ENCODE results near the gene BCAS3.

The BCAS3 gene

GRCh38 chr17:61073799-61074513 lies 396.3 kb downstream of the BCAS3 start:
- no peak for DNase-seq

DNA sequence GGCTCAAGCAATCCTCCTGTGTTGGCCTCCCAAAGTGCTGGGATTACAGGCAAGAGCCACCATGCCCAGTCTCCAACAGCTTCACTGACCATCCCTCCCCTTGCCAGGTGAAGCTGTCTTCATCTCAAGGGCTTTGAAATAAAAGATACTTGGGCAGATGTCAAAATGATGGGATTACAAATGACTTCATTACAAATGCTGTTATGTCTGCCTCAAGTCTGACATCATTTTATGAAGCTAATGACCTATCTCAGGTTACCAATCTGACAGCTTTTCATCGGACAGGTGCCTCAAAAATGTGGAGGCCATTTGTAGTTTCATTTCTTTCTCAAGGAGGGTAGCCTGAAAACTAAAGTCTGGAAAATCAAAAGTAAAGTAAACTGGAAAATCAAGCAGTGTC lies 398.3 kb downstream of the BCAS3 start:
- no peak for DNase-seq

GRCh38 chr17:61076621-61077031 lies 399.0 kb downstream of the BCAS3 start:
- no peak for DNase-seq

DNA sequence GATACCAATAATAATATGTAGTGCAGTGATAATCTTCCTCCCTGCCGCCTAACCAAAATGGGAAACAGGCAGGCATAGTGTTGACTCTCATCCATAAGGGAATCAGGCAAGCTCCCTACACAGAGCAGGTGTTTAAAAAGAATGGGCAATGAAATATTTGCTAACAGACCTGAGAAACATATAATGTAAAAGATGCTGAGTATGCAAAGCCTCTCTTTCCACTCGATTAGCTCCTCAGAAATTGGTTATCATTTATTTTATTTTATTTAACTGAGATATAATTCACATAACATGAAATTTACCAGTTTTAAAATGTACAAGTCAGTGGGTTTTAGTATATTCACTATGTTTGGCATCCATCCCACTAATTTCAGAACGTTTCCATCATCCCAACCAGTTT lies 404.3 kb downstream of the BCAS3 start:
- no peak for DNase-seq

DNA sequence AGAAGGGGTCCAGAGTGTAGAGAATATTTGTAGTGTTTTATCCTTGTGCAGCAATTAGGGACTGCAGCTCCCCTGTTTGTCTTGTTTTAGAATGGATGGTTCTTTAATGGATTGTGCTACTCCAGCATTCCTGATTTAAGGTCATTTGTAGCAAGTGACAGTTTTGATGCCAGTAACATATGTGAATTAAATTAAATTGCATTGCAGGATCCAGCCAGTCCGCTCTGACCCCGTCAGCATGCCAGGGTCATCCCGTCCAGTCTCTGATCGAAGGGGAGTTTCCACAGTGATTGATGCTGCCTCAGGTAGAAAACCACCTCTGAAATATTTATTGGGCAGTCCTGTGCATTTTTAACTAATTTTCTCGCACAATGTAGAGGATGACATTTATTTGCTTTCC lies 406.6 kb downstream of the BCAS3 start:
- DNase-seq: no peak

GRCh38 chr17:61087024-61087423 lies 409.4 kb downstream of the BCAS3 start:
- no peak for DNase-seq

DNA sequence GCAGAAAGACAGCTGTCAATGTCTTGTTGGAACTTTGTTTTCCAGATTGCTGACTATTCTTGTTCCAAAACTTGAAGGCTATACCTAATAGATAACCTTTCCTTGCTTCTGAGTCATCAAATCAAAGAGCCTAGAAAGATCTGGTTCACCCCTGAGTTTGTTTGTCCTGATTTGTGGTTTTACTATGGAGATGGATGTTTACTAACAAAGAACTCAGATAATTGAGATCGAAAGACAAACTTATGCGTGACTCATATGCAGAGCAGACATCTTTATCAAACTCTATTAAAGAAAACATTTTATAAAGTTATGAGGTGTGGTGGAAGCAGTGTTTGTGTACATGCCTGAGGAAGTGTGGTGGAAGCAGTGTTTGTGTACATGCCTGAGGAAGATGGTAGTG lies 410.9 kb downstream of the BCAS3 start:
- DNase-seq: no peak

GRCh38 chr17:61091096-61091495 lies 413.4 kb downstream of the BCAS3 start:
- no peak for DNase-seq

- DNase-seq: no peak
Measured at GRCh38 chr17:61097781-61098180, 420.1 kb downstream of the BCAS3 start.

DNA sequence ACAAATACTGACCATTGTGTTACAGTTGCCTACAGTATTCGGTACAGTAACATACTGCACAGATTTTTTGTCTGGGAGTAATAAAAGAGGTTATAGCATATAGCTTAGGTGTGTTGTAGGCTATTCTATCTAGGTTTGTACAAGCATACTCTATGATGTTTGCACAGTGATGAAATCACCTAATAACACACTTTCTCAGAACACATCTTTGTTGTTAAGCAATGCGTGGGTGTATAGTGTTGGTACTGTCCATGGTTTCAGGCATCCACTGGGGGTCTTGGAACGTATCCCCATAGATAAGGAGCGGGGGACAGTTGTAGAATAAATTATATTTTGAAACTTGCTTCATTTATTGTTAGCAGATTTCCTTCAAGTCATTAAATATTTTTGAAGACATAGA lies 428.7 kb downstream of the BCAS3 start:
- DNase-seq: no peak

- DNase-seq: no peak
Measured at GRCh38 chr17:61116577-61116976, 438.9 kb downstream of the BCAS3 start.

DNA sequence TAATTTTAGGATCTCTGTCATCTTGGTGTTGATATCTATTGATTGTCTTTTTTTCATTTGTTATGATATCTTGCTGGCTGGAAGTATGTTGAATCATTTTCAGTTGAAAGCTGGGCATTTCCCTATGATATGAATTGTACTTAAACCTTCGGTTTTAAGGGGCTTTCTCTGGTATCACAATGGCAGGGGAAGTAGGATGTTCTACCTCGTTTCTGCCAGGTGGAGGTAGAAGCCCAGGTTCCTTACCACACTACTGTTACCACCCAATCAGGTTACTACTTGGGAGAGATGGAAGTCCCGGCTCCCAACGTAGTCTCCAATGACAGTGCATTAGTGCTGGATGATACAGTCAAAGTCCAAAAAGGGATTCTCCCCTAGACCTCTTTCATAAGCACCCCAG lies 440.3 kb downstream of the BCAS3 start:
- DNase-seq: no peak

- DNase-seq: no peak
Measured at GRCh38 chr17:61118871-61119270, 441.2 kb downstream of the BCAS3 start.

DNA sequence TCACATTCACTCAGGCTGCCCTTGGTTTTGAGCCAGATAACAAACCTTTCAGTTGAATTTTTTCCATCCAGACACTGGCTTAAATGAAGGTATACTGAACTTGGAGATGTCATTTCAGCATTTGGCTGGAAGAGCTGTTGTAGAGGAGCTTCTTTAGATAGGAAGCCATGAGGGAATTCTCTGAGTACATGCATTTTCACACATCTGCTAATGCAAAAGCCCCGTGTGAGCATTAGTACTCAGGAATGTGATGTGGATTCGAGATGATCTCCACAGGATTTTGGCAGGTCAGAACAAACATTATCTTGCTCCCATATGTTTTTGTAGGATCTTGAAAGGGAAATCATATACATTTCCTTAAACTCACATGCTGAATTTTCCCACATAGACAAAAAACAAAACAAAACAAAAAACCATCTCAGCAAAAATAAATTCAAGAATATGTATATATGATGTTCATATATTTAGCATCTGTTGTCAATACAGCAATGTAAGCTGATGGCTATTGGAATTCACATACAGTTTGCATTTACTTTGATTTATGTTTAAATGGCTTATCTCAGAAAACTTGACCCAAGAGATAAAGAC lies 444.8 kb downstream of the BCAS3 start:
- DNase-seq: no peak

GRCh38 chr17:61124562-61124961 lies 446.9 kb downstream of the BCAS3 start:
- no peak for DNase-seq

- DNase-seq: no peak
Measured at GRCh38 chr17:61126473-61127249, 449.0 kb downstream of the BCAS3 start.

GRCh38 chr17:61127960-61128359 lies 450.3 kb downstream of the BCAS3 start:
- no peak for DNase-seq

DNA sequence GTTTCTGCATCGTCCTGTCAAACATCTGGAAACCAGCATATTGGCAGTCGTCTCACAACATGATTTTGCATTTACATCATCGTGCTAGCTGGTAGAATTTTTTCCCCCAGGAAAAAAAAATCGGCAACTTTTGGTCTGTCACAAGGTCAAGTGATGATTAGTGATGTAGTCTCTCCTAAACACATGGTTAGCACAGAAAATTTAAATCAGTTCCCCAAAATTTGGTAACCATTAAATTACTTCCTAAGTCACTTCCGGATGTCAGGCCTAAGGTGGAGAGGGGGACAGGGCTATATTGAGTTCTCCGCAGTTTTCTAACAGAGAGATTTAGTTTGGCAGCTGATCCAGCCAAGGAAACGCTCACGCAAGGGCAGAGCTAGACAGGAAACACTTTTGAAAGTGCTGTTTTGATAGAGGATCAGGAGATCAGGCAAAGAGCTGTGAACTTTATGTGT lies 451.0 kb downstream of the BCAS3 start:
- DNase-seq: no peak

GRCh38 chr17:61129267-61130254 lies 451.9 kb downstream of the BCAS3 start:
- no peak for DNase-seq

GRCh38 chr17:61130330-61130729 lies 452.7 kb downstream of the BCAS3 start:
- DNase-seq: no peak

DNA sequence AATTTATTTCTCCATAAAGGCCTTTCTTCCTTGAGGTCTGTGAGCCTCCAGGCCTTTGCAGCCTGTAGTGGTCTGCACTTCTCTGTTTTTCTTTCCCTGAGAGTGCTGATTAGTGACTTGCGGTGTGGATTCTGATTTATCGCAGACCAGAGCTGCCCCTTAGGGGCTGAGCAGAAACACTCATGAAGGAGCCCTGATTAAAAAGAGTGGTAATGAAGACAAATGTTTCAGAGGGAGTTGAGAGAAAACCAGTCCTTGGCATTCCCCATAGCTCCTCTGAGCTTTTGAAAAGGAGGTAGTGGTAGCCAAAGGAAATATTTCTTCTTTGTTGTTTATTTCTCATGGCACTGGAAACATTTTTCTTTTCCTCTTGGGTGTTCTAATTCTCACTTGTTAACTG lies 453.9 kb downstream of the BCAS3 start:
- no peak for DNase-seq

DNA sequence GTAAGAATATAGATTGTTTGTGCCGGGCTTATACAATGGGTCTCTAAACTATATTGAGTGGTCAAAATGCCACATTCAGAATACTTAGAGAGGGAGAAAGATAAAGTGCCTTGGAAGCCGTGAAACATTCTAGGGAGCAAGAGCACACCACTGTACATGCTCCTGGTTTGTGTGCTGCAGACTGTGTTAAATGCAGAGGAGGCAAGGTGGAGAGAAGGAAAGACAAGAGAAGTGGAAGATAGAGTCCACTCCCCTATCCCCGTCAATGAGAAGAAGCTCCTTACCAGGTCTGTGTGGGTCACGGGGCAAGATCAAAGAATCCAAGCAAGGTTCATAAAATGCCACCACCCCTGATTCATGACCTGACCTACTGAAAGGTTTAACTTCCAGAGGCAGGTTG lies 454.9 kb downstream of the BCAS3 start:
- no peak for DNase-seq

GRCh38 chr17:61133853-61134252 lies 456.2 kb downstream of the BCAS3 start:
- DNase-seq: no peak
